ENCODE results near the gene SLC6A14.

Gene SLC6A14

GRCh38 chrX:116436358-116436816 is at the start of gene SLC6A14:
SLC6A14 (plus strand) TSS chrX:116436606; CDS start chrX:116436710, 104 bp downstream.
- no peak for DNase-seq

GRCh38 chrX:116395752-116396151 is 40.7 kb upstream of the SLC6A14 start:
- DNase-seq: no peak

- DNase-seq: no peak
Observed at GRCh38 chrX:116399681-116400080, 36.7 kb upstream of the SLC6A14 start.

GRCh38 chrX:116409219-116409618 is 27.2 kb upstream of the SLC6A14 start:
- no peak for DNase-seq

- DNase-seq: no peak
Observed at GRCh38 chrX:116413273-116413672, 23.1 kb upstream of the SLC6A14 start.

- peak; percentile 2 for DNase-seq
Observed at GRCh38 chrX:116417214-116417613, 19.2 kb upstream of the SLC6A14 start.

- no peak for DNase-seq
Observed at GRCh38 chrX:116417968-116418367, 18.4 kb upstream of the SLC6A14 start.

- DNase-seq: no peak
Observed at GRCh38 chrX:116427978-116428377, 8.4 kb upstream of the SLC6A14 start.

- no peak for DNase-seq
Observed at GRCh38 chrX:116435597-116435996, 809 bp upstream of the SLC6A14 start.

- no peak for DNase-seq
Observed at GRCh38 chrX:116449156-116449555, 12.8 kb downstream of the SLC6A14 start.

- no peak for DNase-seq
Observed at GRCh38 chrX:116462822-116463221, 26.4 kb downstream of the SLC6A14 start, which contains the start of gene CT83. CT83 (minus strand) TSS chrX:116462976; CDS start chrX:116462856, 120 bp downstream.

- DNase-seq: no peak
Observed at GRCh38 chrX:116480059-116480458, 43.7 kb downstream of the SLC6A14 start.

- peak; percentile 7 for DNase-seq
Observed at GRCh38 chrX:116490104-116490503, 53.7 kb downstream of the SLC6A14 start.

GRCh38 chrX:116493271-116493670 is 56.9 kb downstream of the SLC6A14 start:
- no peak for DNase-seq

- DNase-seq: no peak
Observed at GRCh38 chrX:116499780-116500179, 63.4 kb downstream of the SLC6A14 start.

Data from eye (tissue), 1 donor.